ENCODE results near the gene U2SURP. TPM values are rescaled to one million over a fixed set of nuclear protein-coding genes. Genes with fewer than 3 reads are reported as not detected.

Gene U2SURP
- total RNA-seq, 4 donors from 2014 or later = 36.7 to 180 (median 79.3) TPM

DNA sequence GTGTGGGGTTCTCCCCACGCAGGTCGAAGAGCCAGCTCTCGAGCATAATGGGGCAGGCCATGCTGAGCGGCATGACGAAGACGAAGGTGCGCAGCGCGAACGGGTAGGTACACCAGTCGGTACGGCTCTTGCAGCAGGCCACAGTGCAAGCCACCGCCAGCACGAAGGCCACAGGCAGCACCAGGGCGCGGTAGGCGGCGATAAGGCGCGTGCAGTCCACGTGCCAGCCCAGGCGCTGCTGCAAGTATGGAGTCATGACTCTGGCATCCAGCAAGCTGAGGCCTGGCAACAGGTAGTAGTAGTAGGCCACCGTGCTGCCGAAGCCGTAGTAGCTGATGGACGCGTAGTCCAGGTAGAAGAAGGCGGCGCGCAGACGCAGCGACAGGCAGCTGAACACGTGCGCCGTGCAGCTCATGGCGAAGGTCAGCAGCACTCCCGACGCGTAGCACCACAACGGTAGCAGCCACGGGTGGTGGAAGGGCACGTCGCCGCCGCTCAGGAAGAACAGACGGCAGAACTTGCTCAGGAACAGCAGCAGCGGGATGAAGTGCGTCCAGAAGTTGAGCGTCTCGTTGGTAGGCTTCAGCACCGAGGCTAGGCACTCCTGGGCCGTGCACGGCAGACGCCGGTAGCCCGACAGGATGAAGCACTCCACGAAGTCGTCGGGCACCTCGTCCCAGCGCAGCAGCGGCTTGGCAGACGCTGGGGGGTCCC lies 38.7 kb upstream of the U2SURP start:
- Histone ChIP-seq H3K9me3 (no peaks in the 10 kb centered on the region), H3K27ac (no peak overlapping the region), H3K4me1 (peaks cover 0 to 10% (median 9%) of the 10 kb centered on the region in 4 donors), H3K4me3 (peak overlapping the region in 3 of 4 donors; percentile 39 to 60 (median 40)), H3K36me3 (no peaks in the 10 kb centered on the region), H3K27me3 (peaks cover 88% of the 10 kb centered on the region)
- WGBS, 2 donors (ENCODE audit: low coverage in 1 of 2) = 68% methylated on average over 63 of the region's 63 CpGs; no CpG with 5 or more reads in 1 of the 2 donors
- no peak for DNase-seq
- in situ Hi-C loops (cut with MboI; ENCODE audit: low pct_ligation_motif_present in 1 of 4, low pct_unique_long_range_greater_than_20kb in 1 of 4, low sequenced_read_pairs in 3 of 4) = no loop called here
- TF ChIP-seq POLR2A (IDR thresholded peaks at IDR 0.05) (no peak), EP300 (IDR thresholded peaks at IDR 0.05; ENCODE audit: low read depth) (no peak)
- intact Hi-C loops (cut with DNase I; ENCODE audit: low total_unique reads) = no loop called here

GRCh38 chr3:142963234-142963515 lies 38.2 kb upstream of the U2SURP start:
- in situ Hi-C loops (cut with MboI; ENCODE audit: low pct_ligation_motif_present in 1 of 4, low pct_unique_long_range_greater_than_20kb in 1 of 4, low sequenced_read_pairs in 3 of 4) = no loop called here
- WGBS, 2 donors (ENCODE audit: low coverage in 1 of 2) = 1% methylated on average over 31 of the region's 35 CpGs; no CpG with 5 or more reads in 1 of the 2 donors
- DNase-seq = no peak
- intact Hi-C loops (cut with DNase I; ENCODE audit: low total_unique reads) = no loop called here
- no peak for TF ChIP-seq POLR2AphosphoS5 (IDR thresholded peaks at IDR 0.05)
- TF ChIP-seq, protein P1, sequence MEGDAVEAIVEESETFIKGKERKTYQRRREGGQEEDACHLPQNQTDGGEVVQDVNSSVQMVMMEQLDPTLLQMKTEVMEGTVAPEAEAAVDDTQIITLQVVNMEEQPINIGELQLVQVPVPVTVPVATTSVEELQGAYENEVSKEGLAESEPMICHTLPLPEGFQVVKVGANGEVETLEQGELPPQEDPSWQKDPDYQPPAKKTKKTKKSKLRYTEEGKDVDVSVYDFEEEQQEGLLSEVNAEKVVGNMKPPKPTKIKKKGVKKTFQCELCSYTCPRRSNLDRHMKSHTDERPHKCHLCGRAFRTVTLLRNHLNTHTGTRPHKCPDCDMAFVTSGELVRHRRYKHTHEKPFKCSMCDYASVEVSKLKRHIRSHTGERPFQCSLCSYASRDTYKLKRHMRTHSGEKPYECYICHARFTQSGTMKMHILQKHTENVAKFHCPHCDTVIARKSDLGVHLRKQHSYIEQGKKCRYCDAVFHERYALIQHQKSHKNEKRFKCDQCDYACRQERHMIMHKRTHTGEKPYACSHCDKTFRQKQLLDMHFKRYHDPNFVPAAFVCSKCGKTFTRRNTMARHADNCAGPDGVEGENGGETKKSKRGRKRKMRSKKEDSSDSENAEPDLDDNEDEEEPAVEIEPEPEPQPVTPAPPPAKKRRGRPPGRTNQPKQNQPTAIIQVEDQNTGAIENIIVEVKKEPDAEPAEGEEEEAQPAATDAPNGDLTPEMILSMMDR (IDR thresholded peaks at IDR 0.05) = no peak
- no peak for TF ChIP-seq EP300 (IDR thresholded peaks at IDR 0.05; ENCODE audit: low read depth)
- no peak for TF ChIP-seq POLR2A (IDR thresholded peaks at IDR 0.05)
- H3K27ac ChIP-seq = no peak overlapping the region
- H3K4me3 ChIP-seq = peak overlapping the region in 3 of 4 donors; percentile 39 to 60 (median 40)
- H3K27me3 ChIP-seq = peaks cover 85% of the 10 kb centered on the region
- no peaks in the 10 kb centered on the region for H3K9me3 ChIP-seq
- H3K4me1 ChIP-seq = peaks cover 0 to 10% (median 9%) of the 10 kb centered on the region in 4 donors
- H3K36me3 ChIP-seq = no peaks in the 10 kb centered on the region

- H3K27me3 ChIP-seq = peaks cover 79% of the 10 kb centered on the region
- 6% methylated on average over 72 of the region's 117 CpGs; no CpG with 5 or more reads in 1 of the 2 donors for WGBS, 2 donors (ENCODE audit: low coverage in 1 of 2)
- intact Hi-C loops (cut with DNase I; ENCODE audit: low total_unique reads) (no loop called here), in situ Hi-C loops (cut with MboI; ENCODE audit: low pct_ligation_motif_present in 1 of 4, low pct_unique_long_range_greater_than_20kb in 1 of 4, low sequenced_read_pairs in 3 of 4) (no loop called here)
- no peaks in the 10 kb centered on the region for H3K36me3 ChIP-seq
- DNase-seq = no peak
- no peaks in the 10 kb centered on the region for H3K9me3 ChIP-seq
- peaks cover 0 to 10% (median 9%) of the 10 kb centered on the region in 4 donors for H3K4me1 ChIP-seq
- no peak within 1 kb of the TSS for H3K27ac ChIP-seq
- TF ChIP-seq POLR2A (IDR thresholded peaks at IDR 0.05) (no peak), POLR2AphosphoS5 (IDR thresholded peaks at IDR 0.05) (no peak)
- TF ChIP-seq, protein P1 (IDR thresholded peaks at IDR 0.05) = no peak
- H3K4me3 ChIP-seq = peak within 1 kb of the TSS; percentile 39 to 60 (median 40)
Observed at GRCh38 chr3:142963516-142964448, 37.6 kb upstream of the U2SURP start, which contains the start of gene PAQR9. PAQR9 (minus strand) TSS chr3:142963674; CDS start chr3:142963336, 338 bp downstream.

DNA sequence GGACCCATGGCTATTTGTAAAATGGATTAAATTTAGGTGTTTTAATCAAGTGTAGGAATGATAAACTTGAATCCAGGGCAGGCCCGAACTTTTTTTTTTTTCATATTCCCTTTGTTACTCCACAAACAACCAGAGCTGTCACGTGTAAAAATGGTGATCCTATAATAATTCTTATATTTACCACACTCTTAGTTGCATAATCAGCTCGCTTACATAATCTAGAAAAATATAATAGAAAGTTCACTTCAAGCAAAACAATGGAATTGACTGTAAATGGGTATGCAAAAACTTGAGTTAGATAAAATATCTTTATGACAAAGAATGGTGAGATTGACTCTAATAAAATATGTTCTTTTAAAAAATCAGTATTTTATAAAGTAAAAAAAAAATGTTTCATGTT lies 35.8 kb upstream of the U2SURP start:
- H3K27me3 ChIP-seq = peaks cover 71% of the 10 kb centered on the region
- in situ Hi-C loops (cut with MboI; ENCODE audit: low pct_ligation_motif_present in 1 of 4, low pct_unique_long_range_greater_than_20kb in 1 of 4, low sequenced_read_pairs in 3 of 4) = no loop called here

More for the DNA sequence above, 35.8 kb upstream of the U2SURP start:
- Histone ChIP-seq H3K9me3 (no peaks in the 10 kb centered on the region), H3K36me3 (no peaks in the 10 kb centered on the region), H3K4me1 (peaks cover 0 to 10% (median 9%) of the 10 kb centered on the region in 4 donors), H3K27ac (no peak overlapping the region), H3K4me3 (no peak overlapping the region)
- intact Hi-C loops (cut with DNase I; ENCODE audit: low total_unique reads) = no loop called here
- WGBS, 2 donors (ENCODE audit: low coverage in 1 of 2) = 79% methylated on average over 3 of the region's 3 CpGs
- DNase-seq = no peak
- no peak for TF ChIP-seq POLR2AphosphoS5 (IDR thresholded peaks at IDR 0.05)
- TF ChIP-seq, protein P1 (IDR thresholded peaks at IDR 0.05) = no peak
- TF ChIP-seq POLR2A (IDR thresholded peaks at IDR 0.05) = no peak
- no peak for TF ChIP-seq EP300 (IDR thresholded peaks at IDR 0.05; ENCODE audit: low read depth)
